GM06990 (cell line): ENCODE measurements around the gene GULP1.

Experiments
- DNase-seq: peaks from one replicate; pipeline ENCODE4 v3.0.0-alpha.2; 2011; ENCODE audit not compliant: insufficient read length; ENCODE audit errors: extremely low read depth
- H3K27me3 ChIP-seq: replicated peaks from 2 replicates; pipeline ENCODE4 v1.6.0; 2011; ENCODE audit warnings: low read length; ENCODE audit not compliant: control insufficient read depth, insufficient read depth
- H3K36me3 ChIP-seq: 2 replicates; pipeline ENCODE4 v1.5.1; 2011; ENCODE audit warnings: low read length; ENCODE audit not compliant: control insufficient read depth, insufficient read depth
- H3K4me3 ChIP-seq: replicated peaks from 2 replicates; pipeline ENCODE4 v1.5.1; 2011; ENCODE audit warnings: low read depth, mild to moderate bottlenecking, control low read depth, low read length
- TF ChIP-seq, protein P1 (sequence below): IDR thresholded peaks from 2 replicates; pipeline ENCODE4 v1.5.1; 2011; ENCODE audit warnings: low read length, control low read depth, mild to moderate bottlenecking, inconsistent platforms; ENCODE audit not compliant: insufficient read depth, poor library complexity, severe bottlenecking

The GULP1 gene

DNA sequence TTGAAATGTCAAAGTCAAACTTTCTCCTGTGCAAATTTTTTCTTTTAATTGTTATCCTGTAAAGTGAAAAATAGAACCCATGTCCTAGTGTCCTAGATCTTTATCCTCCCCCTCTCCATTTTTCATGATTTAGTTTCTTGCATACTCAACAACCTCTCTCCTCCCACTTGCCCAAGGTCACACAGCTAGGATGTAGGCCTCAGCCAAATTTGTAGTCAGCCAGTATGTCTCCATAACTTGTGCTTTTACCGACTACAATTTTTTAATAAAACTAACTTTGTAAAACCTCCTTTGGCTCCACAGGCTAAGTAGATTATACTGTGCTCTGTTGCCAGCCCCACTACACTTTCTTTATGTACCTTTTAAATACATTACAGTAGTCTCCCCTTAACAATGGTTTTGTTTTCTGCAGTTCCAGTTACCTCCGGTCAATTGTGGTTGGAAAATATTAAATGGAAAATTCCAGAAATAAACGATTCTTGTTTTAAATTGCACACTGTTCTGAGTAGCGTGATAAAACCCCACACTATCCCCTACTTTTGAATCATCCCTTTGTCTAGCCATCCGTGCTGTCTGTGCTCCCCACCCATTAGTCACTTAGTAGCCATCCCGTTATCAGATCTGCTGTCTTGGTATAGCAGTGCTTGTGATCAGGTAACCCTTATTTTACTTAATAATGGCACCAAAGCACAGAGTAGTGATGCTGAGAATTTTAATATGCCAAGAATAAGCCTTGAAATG lies 22.8 kb downstream of the GULP1 start:
- TF ChIP-seq, protein P1, sequence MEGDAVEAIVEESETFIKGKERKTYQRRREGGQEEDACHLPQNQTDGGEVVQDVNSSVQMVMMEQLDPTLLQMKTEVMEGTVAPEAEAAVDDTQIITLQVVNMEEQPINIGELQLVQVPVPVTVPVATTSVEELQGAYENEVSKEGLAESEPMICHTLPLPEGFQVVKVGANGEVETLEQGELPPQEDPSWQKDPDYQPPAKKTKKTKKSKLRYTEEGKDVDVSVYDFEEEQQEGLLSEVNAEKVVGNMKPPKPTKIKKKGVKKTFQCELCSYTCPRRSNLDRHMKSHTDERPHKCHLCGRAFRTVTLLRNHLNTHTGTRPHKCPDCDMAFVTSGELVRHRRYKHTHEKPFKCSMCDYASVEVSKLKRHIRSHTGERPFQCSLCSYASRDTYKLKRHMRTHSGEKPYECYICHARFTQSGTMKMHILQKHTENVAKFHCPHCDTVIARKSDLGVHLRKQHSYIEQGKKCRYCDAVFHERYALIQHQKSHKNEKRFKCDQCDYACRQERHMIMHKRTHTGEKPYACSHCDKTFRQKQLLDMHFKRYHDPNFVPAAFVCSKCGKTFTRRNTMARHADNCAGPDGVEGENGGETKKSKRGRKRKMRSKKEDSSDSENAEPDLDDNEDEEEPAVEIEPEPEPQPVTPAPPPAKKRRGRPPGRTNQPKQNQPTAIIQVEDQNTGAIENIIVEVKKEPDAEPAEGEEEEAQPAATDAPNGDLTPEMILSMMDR = no peak
- DNase-seq = no peak
- no peak overlapping the region for H3K4me3 ChIP-seq
- H3K27me3 ChIP-seq = no peaks in the 10 kb centered on the region
- no peaks in the 10 kb centered on the region for H3K36me3 ChIP-seq

DNA sequence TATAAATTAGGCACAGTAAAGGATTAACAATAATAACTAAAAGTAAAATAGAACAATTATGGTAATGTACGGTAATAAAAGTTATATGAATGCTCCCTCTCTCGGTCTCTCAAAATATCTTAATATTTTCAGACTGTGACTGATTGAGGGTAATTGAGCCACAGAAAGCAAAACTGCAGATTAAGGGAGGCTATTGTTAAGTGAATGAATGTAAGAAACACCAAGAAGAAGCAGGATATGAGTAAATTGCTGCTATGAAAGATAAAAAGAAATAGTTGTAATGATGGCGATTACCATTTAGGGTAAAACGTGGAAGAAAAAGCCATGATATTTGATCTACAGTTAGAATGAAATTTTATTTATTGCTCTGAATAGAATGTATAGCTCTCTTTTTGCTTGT lies 24.1 kb downstream of the GULP1 start:
- Histone ChIP-seq H3K27me3 (no peaks in the 10 kb centered on the region), H3K4me3 (no peak overlapping the region), H3K36me3 (no peaks in the 10 kb centered on the region)
- no peak for DNase-seq
- TF ChIP-seq, protein P1 = no peak

GRCh38 chr2:188316342-188316741 lies 24.7 kb downstream of the GULP1 start:
- H3K27me3 ChIP-seq = no peaks in the 10 kb centered on the region
- no peak for DNase-seq
- no peaks in the 10 kb centered on the region for H3K36me3 ChIP-seq
- no peak overlapping the region for H3K4me3 ChIP-seq
- TF ChIP-seq, protein P1 = no peak

GRCh38 chr2:188316791-188317423 lies 25.2 kb downstream of the GULP1 start:
- TF ChIP-seq, protein P1 = no peak
- no peak for DNase-seq
- Histone ChIP-seq H3K4me3 (no peak overlapping the region), H3K36me3 (no peaks in the 10 kb centered on the region), H3K27me3 (no peaks in the 10 kb centered on the region)

DNA sequence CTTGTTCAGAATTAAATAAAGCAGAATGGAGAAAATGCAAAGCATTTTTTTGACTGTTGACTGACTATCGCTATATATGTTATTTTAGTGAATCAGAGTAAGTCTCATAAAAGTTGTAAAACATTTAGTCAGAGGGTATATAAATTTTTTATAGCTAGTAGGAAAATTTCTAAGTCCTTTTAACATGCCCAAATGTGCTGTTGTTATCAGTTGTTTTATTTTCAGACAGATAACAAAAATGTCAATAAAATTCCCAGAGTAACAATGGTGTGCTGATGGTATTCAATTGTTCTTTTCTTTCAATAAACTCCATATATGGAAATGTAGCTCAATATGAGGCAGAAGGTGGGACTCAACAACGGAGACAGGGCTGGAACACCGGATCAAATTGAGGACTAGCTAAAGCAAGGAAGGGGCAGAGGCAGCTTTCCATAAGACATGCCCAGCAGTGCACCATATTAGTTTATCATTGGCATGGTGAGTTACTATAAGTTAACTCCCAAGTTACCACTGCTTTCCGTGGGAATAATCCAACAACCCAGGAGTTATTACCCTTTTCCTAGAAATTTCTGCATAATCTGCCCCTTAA lies 26.6 kb downstream of the GULP1 start:
- DNase-seq = no peak
- TF ChIP-seq, protein P1 = no peak
- H3K36me3 ChIP-seq = no peaks in the 10 kb centered on the region
- no peaks in the 10 kb centered on the region for H3K27me3 ChIP-seq
- no peak overlapping the region for H3K4me3 ChIP-seq
